AG04450 (cell line): Measurements from ENCODE around the gene BRD2. TPM values are rescaled to one million over a fixed set of nuclear protein-coding genes. Genes with fewer than 3 reads are reported as not detected.

Experiments used
- CTCF ChIA-PET: fragments of 300-600, 350-600 bp; formaldehyde crosslinking; extraction: SDS; loops from one replicate; lab custom pipeline; 2022; ENCODE audit warnings: antibody characterized with exemption, inconsistent platforms; lab: Charles Lee
- POLR2A ChIA-PET: fragments of 350-600 bp; formaldehyde crosslinking; extraction: SDS; loops from one replicate; lab custom pipeline; 2021; ENCODE audit warnings: antibody characterized with exemption, inconsistent platforms; lab: Yijun Ruan, JAX
- DNase-seq: peaks from one replicate; pipeline ENCODE4 v3.0.0-alpha.2; 2011; ENCODE audit warnings: low read depth, low spot score
- H3K27ac ChIP-seq: one replicate; pipeline ENCODE4 v1.5.1; 2012; ENCODE audit warnings: low read depth, low read length, control low read depth
- H3K27me3 ChIP-seq: one replicate; pipeline ENCODE4 v1.6.0; 2012; ENCODE audit warnings: low read length; ENCODE audit not compliant: control insufficient read depth, insufficient read depth
- H3K4me3 ChIP-seq: 2 replicates; pipeline ENCODE4 v1.5.1; 2011; ENCODE audit warnings: mild to moderate bottlenecking, low read depth, low read length, control low read depth
- H3K9me3 ChIP-seq: 2 replicates; pipeline ENCODE4 v1.5.1; 2012; ENCODE audit warnings: low read length; ENCODE audit not compliant: control insufficient read depth, insufficient read depth
- polyA plus RNA-seq: library from polyadenylated mRNA; depleted of rRNA; stranded (reverse); fragments of >200 nt; gene quantifications from 2 replicates; pipeline ENCODE4 v1.2.3, GENCODE V29; 2011
- TF ChIP-seq, protein P1 (sequence below): IDR thresholded peaks from 2 replicates; pipeline ENCODE4 v1.5.1; 2011; ENCODE audit warnings: low read depth, low read length, control low read depth, inconsistent platforms

Gene BRD2
- polyA plus RNA-seq, 1 experiment = 138 TPM

GRCh38 chr6:32932132-32932868, 36.1 kb upstream of the BRD2 start:
- peak; percentile 37 for DNase-seq
- CTCF ChIA-PET = interaction anchor here (0.8 to 5.2 kb wide), 14 partner anchors 11 to 94 kb away, joined by 4 to 252 read pairs (median 34); partner anchors contain the start of genes BRD2, HLA-DMA and TAP2
- peaks cover 16% of the 10 kb centered on the region for H3K27me3 ChIP-seq
- no peaks in the 10 kb centered on the region for H3K9me3 ChIP-seq
- no peak overlapping the region for H3K4me3 ChIP-seq
- POLR2A ChIA-PET = interaction anchor here (0.8 to 3.6 kb wide), 2 partner anchors 40 kb away, joined by 4 to 48 read pairs; no protein-coding TSS in a partner anchor
- no peak overlapping the region for H3K27ac ChIP-seq
- TF ChIP-seq, protein P1, sequence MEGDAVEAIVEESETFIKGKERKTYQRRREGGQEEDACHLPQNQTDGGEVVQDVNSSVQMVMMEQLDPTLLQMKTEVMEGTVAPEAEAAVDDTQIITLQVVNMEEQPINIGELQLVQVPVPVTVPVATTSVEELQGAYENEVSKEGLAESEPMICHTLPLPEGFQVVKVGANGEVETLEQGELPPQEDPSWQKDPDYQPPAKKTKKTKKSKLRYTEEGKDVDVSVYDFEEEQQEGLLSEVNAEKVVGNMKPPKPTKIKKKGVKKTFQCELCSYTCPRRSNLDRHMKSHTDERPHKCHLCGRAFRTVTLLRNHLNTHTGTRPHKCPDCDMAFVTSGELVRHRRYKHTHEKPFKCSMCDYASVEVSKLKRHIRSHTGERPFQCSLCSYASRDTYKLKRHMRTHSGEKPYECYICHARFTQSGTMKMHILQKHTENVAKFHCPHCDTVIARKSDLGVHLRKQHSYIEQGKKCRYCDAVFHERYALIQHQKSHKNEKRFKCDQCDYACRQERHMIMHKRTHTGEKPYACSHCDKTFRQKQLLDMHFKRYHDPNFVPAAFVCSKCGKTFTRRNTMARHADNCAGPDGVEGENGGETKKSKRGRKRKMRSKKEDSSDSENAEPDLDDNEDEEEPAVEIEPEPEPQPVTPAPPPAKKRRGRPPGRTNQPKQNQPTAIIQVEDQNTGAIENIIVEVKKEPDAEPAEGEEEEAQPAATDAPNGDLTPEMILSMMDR = no peak

DNA sequence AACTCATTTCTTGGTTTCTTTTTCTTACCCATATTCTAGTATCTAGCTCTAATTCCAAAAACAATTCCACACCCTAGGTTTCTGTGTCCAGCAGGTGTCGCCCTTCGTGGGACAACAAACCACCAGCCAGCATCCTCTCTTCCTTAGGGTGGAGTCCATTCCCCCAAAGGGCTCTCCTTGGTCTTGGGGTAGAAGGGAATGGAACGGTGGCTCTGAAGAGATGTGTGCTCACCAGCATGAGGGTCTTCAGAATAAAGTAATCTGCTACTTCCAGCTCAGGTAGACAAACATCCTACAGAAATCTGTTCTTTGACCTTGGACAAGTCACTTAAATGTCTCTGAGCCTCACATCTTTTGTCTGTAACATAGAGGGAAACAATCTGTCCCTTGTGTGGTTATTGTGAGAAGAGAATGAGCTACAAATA, 34.7 kb upstream of the BRD2 start:
- POLR2A ChIA-PET = interaction anchor here (0.6 to 3.6 kb wide), 4 partner anchors 21 to 51 kb away, joined by 4 to 48 read pairs (median 8); no protein-coding TSS in a partner anchor
- Histone ChIP-seq H3K4me3 (no peak overlapping the region), H3K9me3 (no peaks in the 10 kb centered on the region), H3K27me3 (peaks cover 25% of the 10 kb centered on the region), H3K27ac (no peak overlapping the region)
- DNase-seq = peak; percentile 56
- CTCF ChIA-PET = interaction anchor here (0.5 to 5.2 kb wide), 54 partner anchors 8 to 555 kb away, joined by 3 to 252 read pairs (median 9); partner anchors contain the start of genes BRD2, HLA-DMA, HSD17B8 and TAP2
- TF ChIP-seq, protein P1 = peak; percentile 82

DNA sequence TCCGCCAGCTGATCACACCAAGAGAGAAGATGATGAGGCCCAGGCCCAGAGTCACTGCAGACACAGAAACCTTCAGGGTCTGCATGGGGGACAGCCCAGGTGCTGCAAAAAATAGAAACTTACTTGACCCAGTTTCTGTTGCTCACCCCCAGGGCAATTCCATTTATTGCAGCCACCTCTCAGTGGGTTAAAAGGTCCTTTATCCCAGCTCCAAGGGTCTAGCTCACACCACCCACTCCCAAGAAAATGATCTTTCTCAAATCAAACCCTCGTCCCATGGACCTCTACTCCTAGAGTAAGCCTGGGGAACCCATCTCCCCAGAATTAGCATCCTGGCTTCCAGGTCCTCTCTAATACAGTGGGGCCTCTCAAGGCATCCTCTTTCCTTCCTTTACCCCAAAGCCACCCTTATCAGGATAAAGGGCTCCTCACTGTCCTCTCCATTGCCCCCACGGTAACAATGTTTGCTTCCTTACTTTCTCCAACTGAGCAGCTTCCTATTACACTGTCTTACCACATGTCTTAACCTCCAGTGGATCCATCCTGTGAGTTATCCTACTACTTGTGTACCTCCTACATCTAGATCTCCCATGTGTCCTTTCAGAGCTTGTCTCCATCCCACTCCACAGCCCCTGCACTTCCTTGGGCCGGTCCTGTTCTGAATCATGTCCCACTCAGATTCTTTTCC, 32.7 kb upstream of the BRD2 start:
- DNase-seq = no peak
- H3K27me3 ChIP-seq = peaks cover 23% of the 10 kb centered on the region

GRCh38 chr6:32936239-32937152, 31.9 kb upstream of the BRD2 start:
- Histone ChIP-seq H3K27me3 (peaks cover 23% of the 10 kb centered on the region), H3K27ac (no peak overlapping the region), H3K9me3 (no peaks in the 10 kb centered on the region), H3K4me3 (no peak overlapping the region)
- DNase-seq = no peak
- TF ChIP-seq, protein P1 = no peak
- ChIA-PET CTCF (interaction anchor here (0.9 to 5.2 kb wide), 4 partner anchors 16 to 52 kb away, joined by 3 to 144 read pairs (median 12); partner anchors contain the start of gene HLA-DMA), POLR2A (no interaction called here)

More for the DNA sequence above, 32.7 kb upstream of the BRD2 start:
- POLR2A ChIA-PET = interaction anchor here (3.6 kb wide), 1 partner anchor 37 kb away, joined by 48 read pairs; no protein-coding TSS in a partner anchor
- CTCF ChIA-PET = interaction anchor here (0.9 to 5.2 kb wide), 4 partner anchors 17 to 50 kb away, joined by 3 to 144 read pairs (median 26); partner anchors contain the start of gene HLA-DMA
- no peak overlapping the region for H3K4me3 ChIP-seq
- TF ChIP-seq, protein P1 = no peak
- H3K27ac ChIP-seq = no peak overlapping the region
- no peaks in the 10 kb centered on the region for H3K9me3 ChIP-seq
